ENCODE data around the gene WFDC5. TPM values are rescaled to one million over a fixed set of nuclear protein-coding genes. Genes with fewer than 3 reads are reported as not detected.
"Not testable (repeated sequence)": the region's sequence is repeated elsewhere in the genome, so short reads cannot be mapped to it uniquely, and the experiment has no call there.

Gene WFDC5, protein sequence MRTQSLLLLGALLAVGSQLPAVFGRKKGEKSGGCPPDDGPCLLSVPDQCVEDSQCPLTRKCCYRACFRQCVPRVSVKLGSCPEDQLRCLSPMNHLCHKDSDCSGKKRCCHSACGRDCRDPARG
- not detected for total RNA-seq
- long read RNA-seq, result 0 reads

DNA sequence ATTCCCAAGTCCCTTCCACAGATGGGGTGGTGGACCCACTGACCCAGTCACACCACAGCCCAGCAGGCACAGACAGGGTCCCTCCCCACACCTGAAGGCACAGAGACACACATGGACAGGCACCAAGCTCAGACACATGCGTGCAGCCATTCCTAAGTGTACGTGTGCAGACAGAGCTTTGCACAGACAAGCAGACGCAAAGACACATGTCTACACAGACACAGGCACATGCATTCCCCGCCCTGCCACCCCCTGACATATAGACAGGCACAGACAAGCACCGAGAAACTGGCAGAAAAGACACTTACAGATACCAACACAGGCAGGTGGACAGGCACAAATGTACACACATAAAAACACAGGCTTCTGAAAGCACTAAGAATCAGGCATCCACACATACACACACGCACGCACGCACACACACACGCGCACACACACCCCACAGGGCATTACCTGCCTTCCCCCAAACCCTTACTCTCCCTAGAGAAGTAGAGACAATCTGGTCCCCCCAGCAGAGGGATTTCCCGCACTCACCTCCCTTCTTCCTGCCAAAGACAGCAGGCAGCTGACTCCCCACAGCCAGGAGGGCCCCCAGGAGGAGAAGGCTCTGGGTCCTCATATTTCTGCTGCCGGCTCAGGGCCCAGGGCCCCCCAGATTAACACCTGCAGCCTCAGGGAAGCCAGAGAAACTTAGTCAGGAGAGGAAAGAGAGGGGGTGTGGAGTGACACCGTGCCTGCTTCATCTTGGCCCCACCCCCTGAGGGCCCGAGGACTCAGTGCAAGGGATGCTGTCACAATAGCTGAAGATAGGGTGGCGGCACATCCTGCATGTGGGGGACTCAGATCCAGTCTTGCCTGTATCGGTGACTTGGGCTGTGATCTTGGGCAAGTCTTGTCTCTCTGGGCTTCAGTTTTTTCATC lies at the start of gene WFDC5:
WFDC5 (minus strand) TSS at position 710 of the 921 bp plus-strand sequence; CDS start at position 619, 91 bp downstream.
- Histone ChIP-seq H3K27me3 (ENCODE audit: low read depth) (peaks cover 87% of the 10 kb centered on the region), H3K9me3 (replicated peaks) (no peaks in the 10 kb centered on the region), H3K4me1 (no peaks in the 10 kb centered on the region), H3K36me3 (no peaks in the 10 kb centered on the region), H3K27ac (replicated peaks) (no peak within 1 kb of the TSS), H3K4me3 (no peak within 1 kb of the TSS)
- intact Hi-C loops (cut with micrococcal nuclease), result no loop called here
- no peak for DNase-seq
- TF ChIP-seq, protein P1, sequence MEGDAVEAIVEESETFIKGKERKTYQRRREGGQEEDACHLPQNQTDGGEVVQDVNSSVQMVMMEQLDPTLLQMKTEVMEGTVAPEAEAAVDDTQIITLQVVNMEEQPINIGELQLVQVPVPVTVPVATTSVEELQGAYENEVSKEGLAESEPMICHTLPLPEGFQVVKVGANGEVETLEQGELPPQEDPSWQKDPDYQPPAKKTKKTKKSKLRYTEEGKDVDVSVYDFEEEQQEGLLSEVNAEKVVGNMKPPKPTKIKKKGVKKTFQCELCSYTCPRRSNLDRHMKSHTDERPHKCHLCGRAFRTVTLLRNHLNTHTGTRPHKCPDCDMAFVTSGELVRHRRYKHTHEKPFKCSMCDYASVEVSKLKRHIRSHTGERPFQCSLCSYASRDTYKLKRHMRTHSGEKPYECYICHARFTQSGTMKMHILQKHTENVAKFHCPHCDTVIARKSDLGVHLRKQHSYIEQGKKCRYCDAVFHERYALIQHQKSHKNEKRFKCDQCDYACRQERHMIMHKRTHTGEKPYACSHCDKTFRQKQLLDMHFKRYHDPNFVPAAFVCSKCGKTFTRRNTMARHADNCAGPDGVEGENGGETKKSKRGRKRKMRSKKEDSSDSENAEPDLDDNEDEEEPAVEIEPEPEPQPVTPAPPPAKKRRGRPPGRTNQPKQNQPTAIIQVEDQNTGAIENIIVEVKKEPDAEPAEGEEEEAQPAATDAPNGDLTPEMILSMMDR (IDR thresholded peaks at IDR 0.05; ENCODE audit: borderline replicate concordance), result no peak

DNA sequence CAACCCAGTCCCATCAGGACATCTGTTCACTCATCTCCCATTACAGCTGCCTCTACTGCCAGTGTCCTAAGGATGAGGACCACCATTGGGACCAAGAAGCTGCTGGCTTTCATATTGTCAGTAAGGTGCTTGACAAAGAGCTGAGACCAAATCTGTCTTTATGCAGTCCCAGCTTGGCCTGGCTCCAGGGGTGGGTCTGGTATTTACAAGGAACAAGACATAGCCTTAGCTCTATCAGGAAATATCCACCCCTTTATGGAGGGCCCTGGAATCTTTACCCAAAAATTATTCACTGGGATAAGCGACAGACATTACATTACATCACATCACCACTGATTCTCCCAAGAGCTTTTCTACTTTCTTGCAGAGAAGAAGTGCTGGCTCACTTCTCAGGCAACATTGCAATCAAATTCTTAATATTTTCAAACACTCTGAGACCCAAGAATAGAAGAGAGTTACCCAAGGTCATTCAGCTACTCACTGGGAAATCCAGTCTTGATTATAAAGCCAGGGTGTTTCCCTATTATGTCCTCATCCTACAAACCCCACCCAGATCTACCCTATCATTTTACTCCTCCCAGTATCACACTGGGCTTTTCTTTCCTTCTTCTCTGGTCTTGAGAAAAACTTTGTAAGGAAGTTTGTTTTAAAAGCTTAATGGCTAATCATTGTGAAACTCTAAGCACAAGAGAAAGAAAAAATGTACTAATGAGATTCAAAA lies 48.3 kb upstream of the WFDC5 start:
- H3K27me3 ChIP-seq (ENCODE audit: low read depth), result no peaks in the 10 kb centered on the region
- no peaks in the 10 kb centered on the region for H3K4me1 ChIP-seq
- no peak overlapping the region for H3K27ac ChIP-seq (replicated peaks)
- peaks cover 71% of the 10 kb centered on the region for H3K9me3 ChIP-seq (replicated peaks)
- no peaks in the 10 kb centered on the region for H3K36me3 ChIP-seq
- intact Hi-C loops (cut with micrococcal nuclease), result no loop called here
- DNase-seq, result no peak
- no peak overlapping the region for H3K4me3 ChIP-seq
- TF ChIP-seq, protein P1 (IDR thresholded peaks at IDR 0.05; ENCODE audit: borderline replicate concordance), result no peak

DNA sequence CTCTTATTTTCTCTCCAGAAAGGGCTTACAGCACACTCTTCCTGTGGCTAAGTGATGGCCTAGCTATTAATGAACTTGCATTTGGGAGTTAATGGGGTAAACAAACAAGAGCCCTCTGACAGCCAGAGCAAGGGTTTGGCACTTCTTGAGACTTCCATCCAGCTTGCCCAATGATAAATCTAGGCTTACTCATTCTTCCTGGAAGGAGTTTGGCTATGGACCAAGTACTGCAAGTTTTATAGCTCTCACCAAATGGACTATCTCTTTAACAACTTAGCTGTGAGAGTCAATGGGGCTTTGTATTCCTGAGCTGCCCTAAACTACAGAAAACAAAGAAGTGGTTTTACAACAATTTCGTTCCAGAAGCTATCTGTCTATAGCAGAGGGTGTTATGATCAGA lies 43.0 kb upstream of the WFDC5 start:
- no peaks in the 10 kb centered on the region for H3K4me1 ChIP-seq
- DNase-seq, result no peak
- H3K27ac ChIP-seq (replicated peaks), result no peak overlapping the region
- peaks cover 60% of the 10 kb centered on the region for H3K9me3 ChIP-seq (replicated peaks)
- TF ChIP-seq, protein P1 (IDR thresholded peaks at IDR 0.05; ENCODE audit: borderline replicate concordance), result no peak
- H3K27me3 ChIP-seq (ENCODE audit: low read depth), result peaks cover 15% of the 10 kb centered on the region
- no peaks in the 10 kb centered on the region for H3K36me3 ChIP-seq
- H3K4me3 ChIP-seq, result no peak overlapping the region
- intact Hi-C loops (cut with micrococcal nuclease), result no loop called here

DNA sequence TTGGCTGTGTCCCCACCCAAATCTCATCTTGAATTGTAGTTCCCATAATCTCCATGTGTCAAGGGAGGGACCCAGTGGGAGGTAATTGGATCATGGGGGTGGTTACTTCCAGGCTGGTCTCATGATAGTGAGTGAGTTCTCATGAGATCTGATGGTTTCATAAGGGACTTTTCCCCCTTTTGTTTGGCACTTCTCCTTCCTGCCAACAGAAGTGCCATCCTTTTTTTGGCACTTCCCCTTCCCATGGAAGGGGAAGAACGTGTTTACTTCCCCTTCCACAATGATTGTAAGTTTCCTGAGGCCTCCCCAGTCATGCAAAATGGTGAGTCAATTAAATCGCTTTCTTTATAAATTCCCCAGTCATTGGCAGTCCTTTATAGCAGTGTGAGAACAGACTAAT lies 41.7 kb upstream of the WFDC5 start:
- peaks cover 49% of the 10 kb centered on the region for H3K9me3 ChIP-seq (replicated peaks)
- no peak overlapping the region for H3K4me3 ChIP-seq
- peaks cover 24% of the 10 kb centered on the region for H3K27me3 ChIP-seq (ENCODE audit: low read depth)
- no peak overlapping the region for H3K27ac ChIP-seq (replicated peaks)
- no peak for DNase-seq
- intact Hi-C loops (cut with micrococcal nuclease), result no loop called here
- TF ChIP-seq, protein P1 (IDR thresholded peaks at IDR 0.05; ENCODE audit: borderline replicate concordance), result no peak
- no peaks in the 10 kb centered on the region for H3K36me3 ChIP-seq
- no peaks in the 10 kb centered on the region for H3K4me1 ChIP-seq

DNA sequence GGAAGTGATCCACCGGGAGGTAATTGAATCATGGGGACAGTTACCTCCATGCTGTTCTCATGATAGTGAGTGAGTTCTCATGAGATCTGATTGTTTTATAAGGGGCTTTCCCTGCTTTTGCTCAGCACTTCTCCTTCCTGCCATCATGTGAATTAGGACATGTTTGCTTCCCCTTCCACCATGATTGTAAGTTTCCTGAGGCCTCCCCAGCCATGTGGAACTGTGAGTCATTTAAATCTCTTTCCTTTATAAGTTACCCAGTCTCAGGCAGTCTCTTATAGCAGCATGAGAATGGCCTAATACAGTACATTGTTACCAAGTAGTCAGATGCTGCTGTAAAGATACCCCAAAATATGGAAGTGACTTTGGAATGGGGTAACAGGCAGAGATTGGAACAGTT lies 39.8 kb upstream of the WFDC5 start:
- H3K27ac ChIP-seq (replicated peaks); intact Hi-C loops (cut with micrococcal nuclease); H3K4me3 ChIP-seq; DNase-seq; H3K36me3 ChIP-seq; H3K4me1 ChIP-seq: not testable (repeated sequence)
- Histone ChIP-seq H3K9me3 (replicated peaks) (peaks cover 30% of the 10 kb centered on the region), H3K27me3 (ENCODE audit: low read depth) (peaks cover 37% of the 10 kb centered on the region)
